CD14-positive monocyte (primary cell): ENCODE measurements around the gene ZNF616. TPM values are rescaled to one million over a fixed set of nuclear protein-coding genes. Genes with fewer than 3 reads are reported as not detected.

ENCODE experiments used
- DNase-seq, 3 donors: peaks; one replicate each; pipeline ENCODE4 v3.0.0-alpha.2; 2011 to 2022
- H2AFZ ChIP-seq: 2 replicates; pipeline ENCODE4 v1.6.0; 2012; ENCODE audit warnings: mild to moderate bottlenecking, low read depth, low read length, inconsistent platforms; ENCODE audit not compliant: insufficient read depth, poor library complexity, severe bottlenecking
- H3K27ac ChIP-seq, 2 donors: 1 replicate in 1 of 2; 2 replicates in 1 of 2; pipeline ENCODE4 v1.5.1; 2012 to 2013; ENCODE audit warnings: low read length in 2 of 2, control low read depth in 1 of 2, inconsistent platforms in 1 of 2, low read depth in 1 of 2, mild to moderate bottlenecking in 1 of 2
- H3K27me3 ChIP-seq, 2 donors: one replicate each; pipeline versions ENCODE4 v1.6.0 to v1.6.1; 2011 to 2013; ENCODE audit warnings: low read length in 2 of 2; ENCODE audit not compliant: control insufficient read depth in 2 of 2, insufficient read depth in 2 of 2
- H3K36me3 ChIP-seq, 2 donors: replicated peaks in 1 of 2; 1 replicate in 1 of 2; 2 replicates in 1 of 2; pipeline versions ENCODE4 v1.5.1 to v1.6.1; 2012 to 2013; ENCODE audit warnings: low read length in 2 of 2, control low read depth in 1 of 2, inconsistent platforms in 1 of 2, mild to moderate bottlenecking in 1 of 2; ENCODE audit not compliant: insufficient read depth in 2 of 2, control insufficient read depth in 1 of 2
- H3K4me1 ChIP-seq, 2 donors: 1 replicate in 1 of 2; 2 replicates in 1 of 2; pipeline versions ENCODE4 v1.5.1 to v1.6.1; 2012 to 2013; ENCODE audit warnings: low read length in 2 of 2, control low read depth in 1 of 2, inconsistent platforms in 1 of 2, mild to moderate bottlenecking in 1 of 2, moderate library complexity in 1 of 2; ENCODE audit not compliant: insufficient read depth in 2 of 2, control insufficient read depth in 1 of 2
- H3K4me2 ChIP-seq: replicated peaks from 2 replicates; pipeline ENCODE3; 2012; ENCODE audit warnings: low read length, moderate library complexity, mild to moderate bottlenecking; ENCODE audit not compliant: poor library complexity, severe bottlenecking; ENCODE audit errors: extremely low read depth
- H3K4me3 ChIP-seq, 3 experiments: fragments of 200-600 bp in 1 of 3; sonication (generic) in 1 of 3; replicated peaks in 1 of 3; 1 replicate in 2 of 3; 2 replicates in 1 of 3; pipeline ENCODE4 v1.5.1; 2011 to 2013; ENCODE audit warnings: low read length in 3 of 3, mild to moderate bottlenecking in 3 of 3, control low read depth in 2 of 3, low read depth in 2 of 3, inconsistent platforms in 1 of 3, moderate library complexity in 1 of 3
- H3K79me2 ChIP-seq: 2 replicates; pipeline ENCODE4 v1.6.0; 2012; ENCODE audit warnings: mild to moderate bottlenecking, control low read depth, inconsistent platforms, low read length, moderate library complexity; ENCODE audit not compliant: insufficient read depth
- H3K9ac ChIP-seq: 2 replicates; pipeline ENCODE4 v1.6.0; 2017; ENCODE audit warnings: low read length, mild to moderate bottlenecking; ENCODE audit not compliant: insufficient read depth, poor library complexity, severe bottlenecking
- H3K9me3 ChIP-seq, 2 donors: replicated peaks in 1 of 2; 1 replicate in 1 of 2; 2 replicates in 1 of 2; pipeline versions ENCODE4 v1.5.1 to v1.6.1; 2012 to 2013; ENCODE audit warnings: low read length in 2 of 2, control low read depth in 1 of 2; ENCODE audit not compliant: control insufficient read depth in 1 of 2, insufficient read depth in 1 of 2
- H4K20me1 ChIP-seq: 2 replicates; pipeline ENCODE4 v1.6.0; 2012; ENCODE audit warnings: mild to moderate bottlenecking, low read length, control low read depth, moderate library complexity; ENCODE audit not compliant: insufficient read depth
- H3K27ac Mint-ChIP-seq, 7 donors: one replicate each; pipeline ENCODE4 v1.8.0; 2020; ENCODE audit warnings: mild to moderate bottlenecking in 7 of 7, mixed read lengths in 7 of 7, moderate library complexity in 6 of 7, inconsistent platforms in 2 of 7
- H3K27me3 Mint-ChIP-seq, 3 donors: one replicate each; pipeline ENCODE4 v1.8.0; 2021 to 2022; ENCODE audit warnings: low read depth in 3 of 3, mild to moderate bottlenecking in 3 of 3, mixed read lengths in 3 of 3, moderate library complexity in 3 of 3, inconsistent platforms in 1 of 3
- H3K36me3 Mint-ChIP-seq, 2 donors: one replicate each; pipeline ENCODE4 v1.8.0; 2020; ENCODE audit warnings: mixed read lengths in 2 of 2, inconsistent platforms in 1 of 2, mild to moderate bottlenecking in 1 of 2
- H3K4me1 Mint-ChIP-seq: one replicate; pipeline ENCODE4 v1.8.0; 2020; ENCODE audit warnings: mild to moderate bottlenecking, mixed read lengths
- H3K4me3 Mint-ChIP-seq, 2 donors: one replicate each; pipeline ENCODE4 v1.8.0; 2020; ENCODE audit warnings: mild to moderate bottlenecking in 2 of 2, mixed read lengths in 2 of 2, moderate library complexity in 1 of 2
- H3K9me3 Mint-ChIP-seq, 7 donors: one replicate each; pipeline ENCODE4 v1.8.0; 2020 to 2022; ENCODE audit warnings: mixed read lengths in 7 of 7, mild to moderate bottlenecking in 6 of 7, moderate library complexity in 6 of 7, inconsistent platforms in 2 of 7
- WGBS: methylation state at CpG from one replicate; pipeline ENCODE4 v1.1.5; 2013; ENCODE audit warnings: missing lambda C conversion rate; ENCODE audit not compliant: insufficient coverage; 5-methylcytosine and 5-hydroxymethylcytosine counted together
- intact Hi-C, 2 donors: fragments of 100-400 bp; cut with micrococcal nuclease; formaldehyde crosslinking; loops; one replicate each; pipeline versions ENCODE4 v1.15.0 to v1.15.1; 2023
- polyA plus RNA-seq, 3 donors: library from polyadenylated mRNA; depleted of rRNA in 1 of 3; unstranded in 2 of 3; stranded (reverse) in 1 of 3; fragments of 300-500 nt in 2 of 3; fragments of >200 nt in 1 of 3; fragmentation: Illumina TruSeq in 2 of 3; gene quantifications; 1 replicate in 2 of 3; 2 replicates in 1 of 3; pipeline ENCODE4 v1.2.3, GENCODE V29; 2012 to 2021
- small RNA-seq: library from RNA; depleted of rRNA; stranded (forward); fragments of <200 nt; gene quantifications from one replicate; pipeline ENCODE3, GENCODE V24; 2012; ENCODE audit warnings: low read depth; ENCODE audit not compliant: insufficient read length
- TF ChIP-seq, protein P1 (sequence below): fragments of 200-600 bp; IDR thresholded peaks from one replicate; pipeline ENCODE4 v1.8.0; 2022; ENCODE audit warnings: antibody characterized with exemption, mild to moderate bottlenecking

Gene ZNF616
- polyA plus RNA-seq, 3 donors: 0.32 to 1.8 (median 1.1) TPM

DNA sequence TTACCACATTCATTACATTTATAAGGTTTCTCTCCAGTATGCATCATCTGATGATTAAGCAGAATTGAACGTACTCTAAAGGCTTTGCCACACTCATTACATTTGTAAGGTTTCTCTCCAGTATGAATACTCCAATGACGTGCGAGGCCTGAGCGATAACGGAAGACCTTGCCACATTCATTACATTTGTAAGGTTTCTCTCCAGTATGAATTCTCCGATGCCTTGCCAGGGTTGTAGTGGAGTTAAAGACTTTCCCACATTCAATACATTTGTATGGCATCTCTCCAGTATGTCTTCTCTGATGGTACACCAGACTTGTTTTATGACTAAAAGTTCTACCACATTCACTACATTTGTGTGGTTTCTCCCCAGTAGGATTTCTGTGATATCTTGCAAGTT, 74.3 kb downstream of the ZNF616 start:
- Mint-ChIP-seq H3K9me3 (peaks cover 70 to 97% (median 91%) of the 10 kb centered on the region in 7 donors), H3K4me3 (no peak overlapping the region), H3K4me1 (no peaks in the 10 kb centered on the region), H3K27ac (no peak overlapping the region), H3K27me3 (no peaks in the 10 kb centered on the region), H3K36me3 (peaks cover 43 to 56% of the 10 kb centered on the region in 2 donors)
- 94% methylated on average over 3 of the region's 6 CpGs for WGBS
- DNase-seq: no peak
- Histone ChIP-seq H2AFZ (no peak overlapping the region), H3K4me3 (peak overlapping the region in 1 of 3 experiments; percentile 35), H3K9ac (no peak overlapping the region), H3K4me2 (no peak overlapping the region), H3K36me3 (peaks cover 34 to 62% of the 10 kb centered on the region in 2 donors), H3K79me2 (no peaks in the 10 kb centered on the region), H3K4me1 (no peaks in the 10 kb centered on the region), H3K27me3 (no peaks in the 10 kb centered on the region), H4K20me1 (no peaks in the 10 kb centered on the region), H3K27ac (no peak overlapping the region), H3K9me3 (peaks cover 77 to 100% of the 10 kb centered on the region in 2 donors)
- intact Hi-C loops: no loop called here
- TF ChIP-seq, protein P1, sequence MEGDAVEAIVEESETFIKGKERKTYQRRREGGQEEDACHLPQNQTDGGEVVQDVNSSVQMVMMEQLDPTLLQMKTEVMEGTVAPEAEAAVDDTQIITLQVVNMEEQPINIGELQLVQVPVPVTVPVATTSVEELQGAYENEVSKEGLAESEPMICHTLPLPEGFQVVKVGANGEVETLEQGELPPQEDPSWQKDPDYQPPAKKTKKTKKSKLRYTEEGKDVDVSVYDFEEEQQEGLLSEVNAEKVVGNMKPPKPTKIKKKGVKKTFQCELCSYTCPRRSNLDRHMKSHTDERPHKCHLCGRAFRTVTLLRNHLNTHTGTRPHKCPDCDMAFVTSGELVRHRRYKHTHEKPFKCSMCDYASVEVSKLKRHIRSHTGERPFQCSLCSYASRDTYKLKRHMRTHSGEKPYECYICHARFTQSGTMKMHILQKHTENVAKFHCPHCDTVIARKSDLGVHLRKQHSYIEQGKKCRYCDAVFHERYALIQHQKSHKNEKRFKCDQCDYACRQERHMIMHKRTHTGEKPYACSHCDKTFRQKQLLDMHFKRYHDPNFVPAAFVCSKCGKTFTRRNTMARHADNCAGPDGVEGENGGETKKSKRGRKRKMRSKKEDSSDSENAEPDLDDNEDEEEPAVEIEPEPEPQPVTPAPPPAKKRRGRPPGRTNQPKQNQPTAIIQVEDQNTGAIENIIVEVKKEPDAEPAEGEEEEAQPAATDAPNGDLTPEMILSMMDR: no peak

Small RNA genes lying within 50 kb of the gene (small RNA-seq; reads per million reads assigned to genes)
- gene RPL37P23: not detected

Other genes starting within 250 kb of the ZNF616 start
- 1 to 10 TPM; 1.9 to 4.8 (median 3.9) TPM for gene ZNF649, start 234.9 kb downstream of the ZNF616 start, polyA plus RNA-seq
- 1 to 10 TPM in 2 of 3 donors, under 1 TPM in 1; 0.96 to 3.1 (median 1.1) TPM for gene ZNF613, start 212.5 kb downstream of the ZNF616 start, polyA plus RNA-seq
- gene ZNF350, start 153.1 kb downstream of the ZNF616 start, polyA plus RNA-seq: 10 to 100 TPM in 1 of 3 donors, 1 to 10 TPM in 2; 9.1 to 14.0 (median 9.9) TPM
- gene ZNF615, start 131.7 kb downstream of the ZNF616 start, polyA plus RNA-seq: 1 to 10 TPM; 1.8 to 2.4 (median 2.2) TPM
- 1 to 10 TPM in 2 of 3 donors, under 1 TPM in 1; 0.65 to 3.1 (median 1.0) TPM for gene ZNF614, start 111.6 kb downstream of the ZNF616 start, polyA plus RNA-seq
- gene ZNF432, start 91.1 kb downstream of the ZNF616 start, polyA plus RNA-seq: 1 to 10 TPM; 1.1 to 3.0 (median 1.2) TPM
- gene ZNF841, start 44.2 kb downstream of the ZNF616 start, polyA plus RNA-seq: 1 to 10 TPM in 1 of 3 donors, under 1 TPM in 1, not detected in 1; 0.42 to 5.2 TPM
- 1 to 10 TPM; 2.3 to 4.8 (median 2.6) TPM for gene ZNF836, start 31.7 kb upstream of the ZNF616 start, polyA plus RNA-seq
- gene PPP2R1A, start 50.1 kb upstream of the ZNF616 start, polyA plus RNA-seq: 100 to 1,000 TPM in 2 of 3 donors, 10 to 100 TPM in 1; 79.9 to 151 (median 127) TPM
- gene ZNF766, start 129.6 kb upstream of the ZNF616 start, polyA plus RNA-seq: 10 to 100 TPM in 1 of 3 donors, 1 to 10 TPM in 2; 4.0 to 15.0 (median 8.8) TPM
- gene ZNF480, start 157.2 kb upstream of the ZNF616 start, polyA plus RNA-seq: 1 to 10 TPM; 6.6 to 7.6 (median 7.4) TPM
- not detected for gene ZNF610, start 196.3 kb upstream of the ZNF616 start, polyA plus RNA-seq
- gene ZNF880, start 230.0 kb upstream of the ZNF616 start, polyA plus RNA-seq: 1 to 10 TPM; 4.5 to 8.5 (median 5.5) TPM